ENCODE results near the gene NUDT22. TPM values are rescaled to one million over a fixed set of nuclear protein-coding genes. Genes with fewer than 3 reads are reported as not detected.

Gene NUDT22
- total RNA-seq, 4 donors from 2014 or later = 44.5 to 66.1 (median 54.4) TPM

GRCh38 chr11:64241491-64242374, 15.7 kb downstream of the NUDT22 start:
- DNase-seq (ENCODE audit: low spot score in 2 of 2) = peak in 1 of 2 donors; percentile 86
- H3K4me1 ChIP-seq = peaks cover 80% of the 10 kb centered on the region

GRCh38 chr11:64243236-64243854, 17.3 kb downstream of the NUDT22 start:
- H3K4me3 ChIP-seq = no peak overlapping the region
- TF ChIP-seq POLR2AphosphoS5 (IDR thresholded peaks at IDR 0.05) (no peak), POLR2A (IDR thresholded peaks at IDR 0.05) (no peak), EP300 (IDR thresholded peaks at IDR 0.05) (no peak)
- TF ChIP-seq, protein P1, sequence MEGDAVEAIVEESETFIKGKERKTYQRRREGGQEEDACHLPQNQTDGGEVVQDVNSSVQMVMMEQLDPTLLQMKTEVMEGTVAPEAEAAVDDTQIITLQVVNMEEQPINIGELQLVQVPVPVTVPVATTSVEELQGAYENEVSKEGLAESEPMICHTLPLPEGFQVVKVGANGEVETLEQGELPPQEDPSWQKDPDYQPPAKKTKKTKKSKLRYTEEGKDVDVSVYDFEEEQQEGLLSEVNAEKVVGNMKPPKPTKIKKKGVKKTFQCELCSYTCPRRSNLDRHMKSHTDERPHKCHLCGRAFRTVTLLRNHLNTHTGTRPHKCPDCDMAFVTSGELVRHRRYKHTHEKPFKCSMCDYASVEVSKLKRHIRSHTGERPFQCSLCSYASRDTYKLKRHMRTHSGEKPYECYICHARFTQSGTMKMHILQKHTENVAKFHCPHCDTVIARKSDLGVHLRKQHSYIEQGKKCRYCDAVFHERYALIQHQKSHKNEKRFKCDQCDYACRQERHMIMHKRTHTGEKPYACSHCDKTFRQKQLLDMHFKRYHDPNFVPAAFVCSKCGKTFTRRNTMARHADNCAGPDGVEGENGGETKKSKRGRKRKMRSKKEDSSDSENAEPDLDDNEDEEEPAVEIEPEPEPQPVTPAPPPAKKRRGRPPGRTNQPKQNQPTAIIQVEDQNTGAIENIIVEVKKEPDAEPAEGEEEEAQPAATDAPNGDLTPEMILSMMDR (IDR thresholded peaks at IDR 0.05) = no peak
- no peak overlapping the region for H3K27ac ChIP-seq
- no peaks in the 10 kb centered on the region for H3K9me3 ChIP-seq
- DNase-seq (ENCODE audit: low spot score in 2 of 2) = no peak
- peaks cover 74% of the 10 kb centered on the region for H3K4me1 ChIP-seq
- peaks cover 21% of the 10 kb centered on the region for H3K36me3 ChIP-seq
- WGBS = 85% methylated on average over 6 of the region's 8 CpGs
- no peaks in the 10 kb centered on the region for H3K27me3 ChIP-seq

More at GRCh38 chr11:64241491-64242374, 15.7 kb downstream of the NUDT22 start:
- Histone ChIP-seq H3K27ac (peak overlapping the region; percentile 97), H3K36me3 (peaks cover 32% of the 10 kb centered on the region), H3K27me3 (no peaks in the 10 kb centered on the region), H3K9me3 (no peaks in the 10 kb centered on the region), H3K4me3 (peak overlapping the region; percentile 84)
- peak in 1 of 3 donors; percentile 25 for TF ChIP-seq POLR2AphosphoS5 (IDR thresholded peaks at IDR 0.05)
- TF ChIP-seq, protein P1 (IDR thresholded peaks at IDR 0.05) = no peak
- TF ChIP-seq POLR2A (IDR thresholded peaks at IDR 0.05) = no peak
- TF ChIP-seq EP300 (IDR thresholded peaks at IDR 0.05) = no peak
- WGBS = 0% methylated on average over 20 of the region's 63 CpGs

- WGBS = 59% methylated on average over 5 of the region's 5 CpGs
- no peaks in the 10 kb centered on the region for H3K27me3 ChIP-seq
Observed at GRCh38 chr11:64244107-64244506, 18.0 kb downstream of the NUDT22 start.

GRCh38 chr11:64244966-64245365, 18.9 kb downstream of the NUDT22 start:
- Histone ChIP-seq H3K36me3 (peaks cover 12% of the 10 kb centered on the region), H3K27ac (peak overlapping the region; percentile 91), H3K27me3 (no peaks in the 10 kb centered on the region), H3K4me1 (peaks cover 59% of the 10 kb centered on the region), H3K4me3 (peak overlapping the region; percentile 75), H3K9me3 (no peaks in the 10 kb centered on the region)
- DNase-seq (ENCODE audit: low spot score in 2 of 2) = no peak
- no peak for TF ChIP-seq POLR2A (IDR thresholded peaks at IDR 0.05)
- TF ChIP-seq EP300 (IDR thresholded peaks at IDR 0.05) = no peak
- TF ChIP-seq, protein P1 (IDR thresholded peaks at IDR 0.05) = no peak
- TF ChIP-seq POLR2AphosphoS5 (IDR thresholded peaks at IDR 0.05) = no peak
- 40% methylated on average over 2 of the region's 6 CpGs for WGBS

More at GRCh38 chr11:64244107-64244506, 18.0 kb downstream of the NUDT22 start:
- Histone ChIP-seq H3K36me3 (peaks cover 14% of the 10 kb centered on the region), H3K4me3 (no peak overlapping the region), H3K27ac (no peak overlapping the region), H3K9me3 (no peaks in the 10 kb centered on the region), H3K4me1 (peaks cover 67% of the 10 kb centered on the region)
- no peak for DNase-seq (ENCODE audit: low spot score in 2 of 2)
- TF ChIP-seq POLR2AphosphoS5 (IDR thresholded peaks at IDR 0.05) (no peak), EP300 (IDR thresholded peaks at IDR 0.05) (no peak), POLR2A (IDR thresholded peaks at IDR 0.05) (no peak)
- TF ChIP-seq, protein P1 (IDR thresholded peaks at IDR 0.05) = no peak

GRCh38 chr11:64245401-64245796, 19.3 kb downstream of the NUDT22 start:
- no peak for DNase-seq (ENCODE audit: low spot score in 2 of 2)
- H3K4me1 ChIP-seq = peaks cover 56% of the 10 kb centered on the region

More at GRCh38 chr11:64245401-64245796, 19.3 kb downstream of the NUDT22 start:
- Histone ChIP-seq H3K9me3 (no peaks in the 10 kb centered on the region), H3K27ac (peak overlapping the region; percentile 91), H3K36me3 (peaks cover 12% of the 10 kb centered on the region), H3K4me3 (peak overlapping the region; percentile 75), H3K27me3 (no peaks in the 10 kb centered on the region)
- no peak for TF ChIP-seq POLR2AphosphoS5 (IDR thresholded peaks at IDR 0.05)
- TF ChIP-seq, protein P1 (IDR thresholded peaks at IDR 0.05) = no peak
- TF ChIP-seq EP300 (IDR thresholded peaks at IDR 0.05) = no peak
- TF ChIP-seq POLR2A (IDR thresholded peaks at IDR 0.05) = no peak
- 7% methylated on average over 2 of the region's 6 CpGs for WGBS
